ENCODE data around the gene FLT4. TPM values are rescaled to one million over a fixed set of nuclear protein-coding genes. Genes with fewer than 3 reads are reported as not detected.

FLT4 gene
- total RNA-seq, 1 donor from 2014 or later, result 7.2 TPM

DNA sequence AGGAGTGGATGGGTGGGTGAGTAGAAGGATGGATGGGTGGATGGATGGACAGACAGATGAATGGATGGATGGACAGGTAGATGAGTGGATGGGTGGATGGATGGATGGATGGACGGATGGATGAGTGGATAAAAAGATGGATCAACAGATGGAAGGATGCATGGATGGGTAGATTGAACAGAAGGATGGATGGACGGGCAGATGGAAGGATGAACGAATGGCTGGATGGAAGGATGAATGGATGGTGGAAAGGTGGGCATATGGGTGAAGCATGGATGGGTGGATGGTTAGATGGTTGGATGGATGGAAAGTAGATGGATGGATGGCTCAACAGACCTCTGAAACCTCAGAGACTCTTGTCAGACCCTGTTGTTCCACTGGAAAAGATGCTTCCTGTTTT, 10.1 kb downstream of the FLT4 start:
- H3K4me3 Mint-ChIP-seq (ENCODE audit: unreplicated experiment), result no peak overlapping the region

DNA sequence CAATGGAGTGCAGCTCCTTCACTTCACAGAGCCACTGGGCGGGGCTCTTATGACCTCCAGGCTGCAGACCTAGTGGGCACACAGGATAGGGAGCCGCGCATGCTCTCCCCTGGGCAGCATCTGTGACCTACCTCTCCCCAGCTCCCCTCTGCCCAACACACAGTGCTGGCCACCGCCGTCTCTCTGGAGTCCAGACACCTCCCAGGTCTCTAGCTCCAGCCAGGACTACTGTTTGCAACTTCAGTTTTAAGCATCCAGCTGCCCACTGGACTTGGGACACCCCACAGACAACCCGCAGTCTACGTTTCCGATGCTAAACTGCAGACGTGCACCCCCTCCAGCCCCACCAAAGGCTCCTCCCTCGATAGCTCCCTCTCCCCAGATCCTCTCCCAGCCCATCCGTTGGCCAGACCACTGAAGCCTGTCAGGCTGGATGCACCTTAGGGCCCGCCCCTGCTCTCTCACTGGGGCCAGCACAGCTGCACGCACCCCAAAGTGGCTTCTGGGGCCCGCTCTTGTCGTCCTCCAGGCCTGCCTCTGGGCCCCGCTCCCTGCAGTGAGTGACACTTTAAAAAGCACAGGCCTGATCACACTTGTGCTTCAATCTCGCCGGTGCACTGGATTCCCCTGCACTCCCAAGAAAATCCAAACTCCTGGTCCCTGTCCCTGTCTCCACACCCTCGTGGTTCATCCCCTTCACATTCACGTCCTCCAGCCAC, 11.3 kb downstream of the FLT4 start:
- H3K27ac Mint-ChIP-seq (ENCODE audit: unreplicated experiment), result peak overlapping the region; percentile 47

More for the DNA sequence above, 10.1 kb downstream of the FLT4 start:
- peaks cover 15% of the 10 kb centered on the region for H3K4me1 Mint-ChIP-seq (ENCODE audit: low read depth, unreplicated experiment)
- peaks cover 2% of the 10 kb centered on the region for H3K9me3 Mint-ChIP-seq (ENCODE audit: unreplicated experiment)
- Histone ChIP-seq H3K9ac (ENCODE audit: low read length) (no peak overlapping the region), H3K4me2 (ENCODE audit: low read length) (no peak overlapping the region), H3K9me3 (ENCODE audit: insufficient read depth, low read depth, low read length) (no peaks in the 10 kb centered on the region), H3K36me3 (ENCODE audit: insufficient read depth, low read length) (no peaks in the 10 kb centered on the region), H3K4me1 (ENCODE audit: insufficient read depth, low read length) (peaks cover 4% of the 10 kb centered on the region), H3K27ac (ENCODE audit: low read depth, low read length) (no peak overlapping the region), H3K27me3 (ENCODE audit: insufficient read depth, low read length) (no peaks in the 10 kb centered on the region), H3K79me2 (ENCODE audit: insufficient read depth, low read length) (no peaks in the 10 kb centered on the region), H2AFZ (ENCODE audit: low read depth, low read length) (no peak overlapping the region), H4K20me1 (ENCODE audit: insufficient read depth, low read length) (no peaks in the 10 kb centered on the region), H3K4me3 (ENCODE audit: insufficient read depth, low read depth, low read length) (no peak overlapping the region)
- H3K36me3 Mint-ChIP-seq (ENCODE audit: low read depth, unreplicated experiment), result no peaks in the 10 kb centered on the region
- FAIRE-seq, result no peak
- H3K27me3 Mint-ChIP-seq (ENCODE audit: low read depth, unreplicated experiment), result peaks cover 17% of the 10 kb centered on the region
- no peak for TF ChIP-seq EZH2 (IDR thresholded peaks at IDR 0.05; ENCODE audit: insufficient read depth, low read length)
- TF ChIP-seq, protein P1, sequence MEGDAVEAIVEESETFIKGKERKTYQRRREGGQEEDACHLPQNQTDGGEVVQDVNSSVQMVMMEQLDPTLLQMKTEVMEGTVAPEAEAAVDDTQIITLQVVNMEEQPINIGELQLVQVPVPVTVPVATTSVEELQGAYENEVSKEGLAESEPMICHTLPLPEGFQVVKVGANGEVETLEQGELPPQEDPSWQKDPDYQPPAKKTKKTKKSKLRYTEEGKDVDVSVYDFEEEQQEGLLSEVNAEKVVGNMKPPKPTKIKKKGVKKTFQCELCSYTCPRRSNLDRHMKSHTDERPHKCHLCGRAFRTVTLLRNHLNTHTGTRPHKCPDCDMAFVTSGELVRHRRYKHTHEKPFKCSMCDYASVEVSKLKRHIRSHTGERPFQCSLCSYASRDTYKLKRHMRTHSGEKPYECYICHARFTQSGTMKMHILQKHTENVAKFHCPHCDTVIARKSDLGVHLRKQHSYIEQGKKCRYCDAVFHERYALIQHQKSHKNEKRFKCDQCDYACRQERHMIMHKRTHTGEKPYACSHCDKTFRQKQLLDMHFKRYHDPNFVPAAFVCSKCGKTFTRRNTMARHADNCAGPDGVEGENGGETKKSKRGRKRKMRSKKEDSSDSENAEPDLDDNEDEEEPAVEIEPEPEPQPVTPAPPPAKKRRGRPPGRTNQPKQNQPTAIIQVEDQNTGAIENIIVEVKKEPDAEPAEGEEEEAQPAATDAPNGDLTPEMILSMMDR (IDR thresholded peaks at IDR 0.05; ENCODE audit: insufficient read depth, low read depth, low read length), result no peak
- DNase-seq (ENCODE audit: low read depth), result no peak
- H3K27ac Mint-ChIP-seq (ENCODE audit: unreplicated experiment), result no peak overlapping the region

More for the DNA sequence above, 11.3 kb downstream of the FLT4 start:
- peaks cover 14% of the 10 kb centered on the region for H3K27me3 Mint-ChIP-seq (ENCODE audit: low read depth, unreplicated experiment)
- H3K4me3 Mint-ChIP-seq (ENCODE audit: unreplicated experiment), result no peak overlapping the region
- H3K36me3 ChIP-seq (ENCODE audit: insufficient read depth, low read length), result no peaks in the 10 kb centered on the region
- H4K20me1 ChIP-seq (ENCODE audit: insufficient read depth, low read length), result no peaks in the 10 kb centered on the region
- H3K27me3 ChIP-seq (ENCODE audit: insufficient read depth, low read length), result no peaks in the 10 kb centered on the region
- no peak overlapping the region for H3K9ac ChIP-seq (ENCODE audit: low read length)
- peaks cover 4% of the 10 kb centered on the region for H3K4me1 ChIP-seq (ENCODE audit: insufficient read depth, low read length)
- peaks cover 3% of the 10 kb centered on the region for H3K9me3 Mint-ChIP-seq (ENCODE audit: unreplicated experiment)
- TF ChIP-seq, protein P1 (IDR thresholded peaks at IDR 0.05; ENCODE audit: insufficient read depth, low read depth, low read length), result no peak
- DNase-seq (ENCODE audit: low read depth) (no peak), FAIRE-seq (no peak)
- no peak overlapping the region for H3K4me2 ChIP-seq (ENCODE audit: low read length)
- H3K4me1 Mint-ChIP-seq (ENCODE audit: low read depth, unreplicated experiment), result peaks cover 15% of the 10 kb centered on the region
- no peak overlapping the region for H3K4me3 ChIP-seq (ENCODE audit: insufficient read depth, low read depth, low read length)
- H3K9me3 ChIP-seq (ENCODE audit: insufficient read depth, low read depth, low read length), result no peaks in the 10 kb centered on the region
- no peak overlapping the region for H2AFZ ChIP-seq (ENCODE audit: low read depth, low read length)
- H3K27ac ChIP-seq (ENCODE audit: low read depth, low read length), result no peak overlapping the region
- no peaks in the 10 kb centered on the region for H3K79me2 ChIP-seq (ENCODE audit: insufficient read depth, low read length)
- no peaks in the 10 kb centered on the region for H3K36me3 Mint-ChIP-seq (ENCODE audit: low read depth, unreplicated experiment)

All from astrocyte (in vitro differentiated cells and primary cell).